ENCODE measurements around the gene IL22.

IL22 gene, protein sequence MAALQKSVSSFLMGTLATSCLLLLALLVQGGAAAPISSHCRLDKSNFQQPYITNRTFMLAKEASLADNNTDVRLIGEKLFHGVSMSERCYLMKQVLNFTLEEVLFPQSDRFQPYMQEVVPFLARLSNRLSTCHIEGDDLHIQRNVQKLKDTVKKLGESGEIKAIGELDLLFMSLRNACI

DNA sequence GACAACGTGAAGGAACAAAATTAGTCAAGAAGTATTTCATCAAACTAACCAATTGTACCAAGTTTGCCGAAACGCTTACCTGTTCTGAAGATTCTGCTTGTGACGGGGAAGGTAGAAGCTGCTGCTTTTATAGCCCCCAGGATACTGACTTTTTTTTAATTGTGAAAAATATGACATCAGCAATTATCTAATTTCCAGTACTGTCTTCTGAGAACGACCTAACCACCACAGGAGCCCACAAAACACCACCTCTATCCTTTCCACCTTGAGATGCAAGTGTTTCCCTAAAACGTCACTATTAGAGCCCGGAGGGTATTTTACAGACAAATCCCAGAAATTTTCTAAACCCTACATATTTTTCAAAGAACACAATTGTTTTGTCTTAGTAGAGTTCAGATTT, at the start of gene IL22:
Gene IL22, minus strand, starts transcription at position 101 of the 400 bp plus-strand sequence. CDS start 156 bp downstream, outside the sequence.
- DNase-seq, result no peak

DNA sequence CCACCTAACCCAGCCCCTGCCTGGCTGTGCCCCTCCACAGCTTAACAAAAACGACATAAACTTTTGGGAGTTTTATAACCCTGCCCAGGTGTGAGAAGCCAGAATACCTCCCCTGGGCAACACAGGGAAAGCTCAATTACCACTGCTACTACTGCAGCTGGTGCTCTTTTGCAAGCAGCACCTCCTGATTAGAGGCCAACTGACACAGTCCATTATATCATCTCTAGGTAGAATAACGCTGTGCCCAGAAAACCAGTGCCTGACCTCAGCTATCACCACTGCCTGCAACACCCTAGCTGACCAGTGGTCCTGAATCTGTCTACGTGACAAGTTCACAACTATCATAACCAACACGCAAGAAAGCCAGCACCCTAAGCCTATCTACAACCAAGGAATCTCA, 44.5 kb upstream of the IL22 start:
- DNase-seq, result no peak

DNA sequence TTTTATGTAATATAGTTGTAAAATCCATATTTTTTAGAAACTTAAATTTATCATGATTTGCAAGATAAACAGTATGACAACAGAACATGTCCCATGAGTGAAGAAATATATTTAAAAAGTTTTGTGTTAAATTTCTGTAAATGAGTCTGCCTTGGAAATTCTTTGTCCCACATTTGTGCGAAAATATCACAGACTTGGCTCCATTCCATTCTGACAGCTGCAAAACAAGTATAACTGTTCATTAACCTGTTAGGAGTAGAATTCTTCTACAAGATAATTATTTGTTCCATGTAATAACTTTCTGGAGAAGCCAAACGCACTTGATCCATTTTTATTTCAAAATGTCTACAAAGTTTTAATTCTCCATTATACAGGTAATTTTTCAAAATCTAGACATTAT, 40.8 kb upstream of the IL22 start:
- no peak for DNase-seq

DNA sequence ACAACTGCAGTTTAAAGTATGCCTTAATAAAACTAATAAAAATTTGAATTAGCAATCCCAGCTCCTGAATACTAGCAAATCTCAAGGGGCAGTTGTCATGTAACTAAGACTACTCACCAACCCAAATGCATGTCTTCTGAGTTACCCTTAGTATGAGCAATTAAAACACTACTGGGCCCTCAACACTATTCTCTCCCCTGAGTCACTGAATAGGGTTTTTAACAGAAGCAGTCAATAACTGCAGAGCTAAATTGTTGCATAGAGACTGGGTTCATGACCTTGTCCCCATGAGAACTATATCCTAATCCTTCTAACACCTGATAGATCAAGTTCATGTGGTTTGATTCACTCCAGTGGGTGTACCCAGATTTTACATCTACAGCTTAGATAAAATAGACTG, 39.9 kb upstream of the IL22 start:
- no peak for DNase-seq

DNA sequence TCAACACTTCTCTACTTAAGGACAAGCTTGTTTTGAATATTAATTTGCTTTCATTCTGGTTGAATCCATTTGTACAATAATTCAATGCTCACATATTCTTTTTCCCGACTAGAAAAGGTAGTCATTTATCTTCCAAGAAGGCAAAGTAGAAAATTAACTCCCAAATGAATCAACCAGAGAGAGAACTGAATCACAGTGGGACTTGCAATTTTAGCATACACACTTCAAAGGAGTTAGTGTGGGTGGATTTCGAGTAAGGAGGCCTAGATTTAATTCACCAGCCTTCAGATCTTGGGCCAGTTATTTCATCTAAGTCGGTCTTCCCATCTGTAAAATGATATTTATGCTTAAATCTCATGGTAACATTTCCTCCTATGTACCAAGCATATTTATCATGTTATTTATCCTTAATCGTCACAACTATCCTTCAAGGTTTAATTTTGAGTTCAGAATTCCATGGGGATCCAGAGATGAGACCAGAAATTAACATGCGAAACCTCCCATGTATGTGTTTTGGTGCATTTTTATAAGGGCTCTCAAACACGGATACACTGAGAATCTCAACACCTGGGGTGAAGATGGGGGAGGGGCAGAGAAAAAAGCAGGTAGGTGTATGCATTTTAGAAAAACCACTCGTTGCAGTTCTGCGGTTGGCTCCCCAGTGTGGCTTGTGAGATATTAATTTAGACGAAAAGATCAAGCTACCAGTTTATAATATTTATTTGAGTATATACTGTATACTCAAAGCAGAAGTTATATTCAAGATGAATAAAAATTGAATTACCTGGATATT, 38.9 kb upstream of the IL22 start:
- DNase-seq, result peak; percentile 26

DNA sequence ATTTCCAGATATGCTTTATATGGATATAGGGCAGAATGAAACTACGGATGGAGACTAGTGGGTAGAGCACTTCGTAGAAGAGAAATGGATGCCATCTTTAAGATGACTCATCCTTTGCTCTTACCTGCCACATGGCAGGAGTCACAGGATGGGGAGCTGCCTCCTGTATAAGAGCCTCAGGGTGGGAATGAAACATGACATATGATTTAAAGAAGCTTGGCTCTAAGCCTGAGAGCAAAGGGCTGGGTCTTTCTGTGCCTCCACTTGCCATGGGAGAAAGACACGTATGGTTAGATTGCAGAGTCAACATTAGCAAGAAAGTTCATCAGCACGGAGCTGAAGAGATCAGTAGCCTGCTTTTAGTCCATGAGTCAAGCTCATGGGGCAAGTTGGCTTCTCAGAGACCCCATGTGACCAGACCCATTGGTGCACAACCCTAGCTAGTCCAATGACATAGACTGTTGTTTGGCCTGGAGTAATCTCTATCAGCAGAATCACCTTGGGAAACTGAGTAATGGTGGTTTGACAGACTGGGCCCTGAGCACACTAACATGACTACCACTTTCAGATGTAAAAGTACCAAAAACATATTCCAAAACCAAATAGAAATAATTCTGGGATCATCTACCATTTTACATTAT, 38.1 kb upstream of the IL22 start:
- DNase-seq, result no peak

DNA sequence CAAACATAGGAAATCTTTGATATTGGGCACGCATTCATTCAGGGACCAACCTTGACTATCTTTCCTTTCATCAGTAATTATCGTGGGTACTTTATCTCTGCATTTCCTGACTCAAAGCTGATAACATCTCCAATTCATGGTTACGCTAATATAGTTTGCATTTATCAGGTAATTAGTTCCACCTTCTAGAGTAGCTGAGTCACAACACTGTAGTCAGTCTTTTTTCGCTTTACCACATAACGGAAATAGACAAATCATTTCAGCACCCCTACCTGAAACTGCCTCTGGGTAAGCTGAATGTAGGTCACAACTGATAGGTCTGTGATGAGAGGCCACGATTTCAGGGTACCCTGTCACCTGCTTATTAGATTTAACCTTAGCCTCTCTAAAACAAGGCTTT, 36.7 kb upstream of the IL22 start:
- DNase-seq, result no peak

DNA sequence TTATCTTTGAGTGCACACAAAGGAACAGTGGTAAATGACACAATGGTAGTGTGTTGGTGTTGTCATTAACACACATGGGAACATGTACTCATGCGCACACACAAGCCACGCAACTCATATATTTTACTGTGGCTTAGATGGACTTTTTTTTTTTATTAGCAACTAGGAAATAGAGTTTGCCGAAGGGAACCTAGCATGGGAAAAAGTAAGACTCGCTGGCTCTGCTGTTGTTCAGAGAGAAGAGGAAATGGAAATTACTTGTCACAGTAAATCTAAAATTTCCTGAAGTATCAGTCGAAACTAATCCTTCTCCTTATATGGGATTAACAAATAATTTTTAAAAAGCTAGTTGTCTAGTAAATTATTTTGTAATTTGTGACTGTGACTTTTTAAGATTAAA, 33.7 kb upstream of the IL22 start:
- no peak for DNase-seq

DNA sequence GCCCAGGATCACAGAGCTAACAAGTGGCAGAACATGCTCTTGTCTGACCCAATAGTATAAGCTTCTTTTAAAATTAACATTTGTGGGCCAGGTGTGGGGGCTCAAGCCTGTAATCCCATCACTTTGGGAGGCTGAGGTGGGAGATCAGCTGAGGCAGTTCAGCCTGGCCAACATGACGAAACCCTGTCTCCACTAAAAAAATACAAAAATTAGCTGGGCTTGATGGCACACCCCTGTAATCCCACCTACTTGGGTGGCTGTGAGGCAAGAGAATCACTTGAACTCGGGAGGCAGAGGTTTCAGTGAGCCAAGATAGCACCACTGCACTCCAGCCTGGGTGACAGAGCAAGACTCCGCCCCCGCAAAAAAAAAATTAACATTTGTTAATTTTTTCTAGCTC, 33.0 kb upstream of the IL22 start:
- no peak for DNase-seq

DNA sequence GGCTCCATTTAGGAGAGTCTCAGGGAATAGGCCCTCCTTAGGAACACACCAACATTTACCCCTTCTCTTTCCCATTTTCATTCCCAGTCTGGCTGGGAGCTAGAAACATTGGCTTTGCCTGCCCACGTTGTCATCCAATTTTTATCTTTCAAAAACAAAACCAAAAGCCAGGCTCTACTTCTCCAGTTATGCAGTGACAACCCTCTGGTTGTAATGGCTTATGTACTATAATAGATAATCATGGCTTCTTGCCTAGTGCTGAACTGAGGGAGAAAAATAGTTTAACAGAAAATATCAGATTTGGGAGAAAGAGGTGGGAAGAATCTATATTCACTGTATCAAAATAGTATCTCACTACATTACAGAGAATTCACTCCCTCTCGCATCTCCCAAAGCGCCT, 32.1 kb upstream of the IL22 start:
- DNase-seq, result no peak

DNA sequence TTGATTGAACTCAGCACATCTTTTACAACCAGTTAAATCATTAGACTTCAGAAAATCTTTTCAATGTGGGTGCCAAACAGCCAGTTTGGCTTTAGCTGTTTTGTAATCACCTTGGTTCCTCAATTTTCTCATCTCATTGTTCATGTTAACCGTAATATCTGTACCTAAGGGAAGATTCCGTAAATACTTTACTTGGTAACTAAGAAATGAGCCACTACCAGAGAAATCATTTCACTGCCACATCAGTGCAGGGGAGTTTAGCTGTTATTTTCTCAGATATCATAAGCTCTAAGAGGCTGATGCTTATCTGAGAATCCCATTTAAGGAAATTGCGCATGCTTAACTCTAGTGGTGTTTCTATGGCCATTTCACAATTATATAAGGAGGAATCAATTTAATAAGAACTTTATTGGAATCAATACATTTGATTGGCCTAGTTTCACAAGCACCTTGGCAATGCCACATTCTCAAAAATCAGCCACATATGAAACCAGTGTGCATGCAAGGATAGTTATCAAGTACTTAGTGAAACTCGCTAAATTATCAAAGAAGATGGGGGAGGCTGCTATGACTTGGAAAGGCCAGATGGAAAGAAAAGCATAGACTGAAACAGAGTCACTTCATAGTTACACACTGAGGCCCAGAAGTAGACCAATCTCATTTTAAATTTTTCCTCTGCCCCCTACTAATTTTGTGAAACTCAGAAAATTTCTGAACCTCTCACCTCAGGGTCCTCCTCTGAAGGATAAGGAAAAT, 28.1 kb upstream of the IL22 start:
- DNase-seq, result no peak

DNA sequence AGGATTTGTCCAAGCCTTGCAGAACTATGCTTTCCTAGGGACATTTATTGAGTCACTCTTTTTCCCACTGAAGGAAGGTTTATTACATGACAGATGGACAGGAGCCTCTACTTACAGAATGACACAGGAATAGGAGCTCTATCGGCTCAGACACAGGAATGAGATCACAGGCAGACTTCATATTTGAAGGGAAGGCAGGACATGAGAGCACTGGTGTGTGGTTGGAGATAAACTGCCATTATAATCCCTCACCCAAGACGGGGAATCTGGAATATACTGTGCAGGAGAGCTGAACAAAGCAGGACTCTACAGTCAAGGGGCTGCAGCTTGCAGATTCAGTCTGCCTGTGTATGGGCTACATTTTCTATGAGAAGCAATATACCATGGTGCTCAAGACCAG, 26.8 kb upstream of the IL22 start:
- no peak for DNase-seq

DNA sequence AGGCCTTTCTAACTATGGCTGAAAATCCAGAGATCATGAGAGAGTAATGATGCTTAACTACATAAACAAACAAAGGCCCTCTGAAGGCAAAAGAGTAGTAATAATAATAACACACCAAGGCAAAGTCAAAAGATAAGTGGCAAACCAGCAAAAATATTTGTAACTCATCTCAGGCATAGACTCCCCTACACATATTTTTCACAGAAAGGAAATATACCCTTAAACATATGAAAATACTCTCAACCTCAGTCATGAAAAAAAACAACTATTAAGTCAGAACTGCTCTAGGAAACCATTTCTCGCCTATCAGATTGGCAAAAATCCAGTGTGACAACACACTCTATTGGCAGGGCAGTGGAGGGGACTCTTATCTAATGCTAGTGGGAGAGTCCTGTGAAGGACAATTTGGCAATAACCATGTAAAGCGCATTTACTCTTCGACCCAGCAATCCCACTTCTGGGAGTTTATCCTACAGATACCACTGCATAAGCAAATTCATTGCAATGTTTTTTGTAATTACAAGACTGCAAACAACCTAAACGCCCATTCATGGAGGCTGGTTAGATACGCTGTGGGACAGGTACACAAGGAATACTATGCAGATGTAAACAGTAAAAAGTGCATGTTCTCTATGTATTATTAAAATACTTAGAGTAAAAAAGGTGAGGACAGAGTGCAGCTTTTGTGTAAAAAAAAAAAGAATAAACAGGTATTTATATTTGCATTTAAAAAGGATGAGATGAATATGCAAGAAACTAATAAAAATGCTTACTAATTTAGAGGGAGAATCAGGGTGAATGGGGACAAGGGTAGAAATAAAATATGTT, 26.0 kb upstream of the IL22 start:
- peak; percentile 40 for DNase-seq

DNA sequence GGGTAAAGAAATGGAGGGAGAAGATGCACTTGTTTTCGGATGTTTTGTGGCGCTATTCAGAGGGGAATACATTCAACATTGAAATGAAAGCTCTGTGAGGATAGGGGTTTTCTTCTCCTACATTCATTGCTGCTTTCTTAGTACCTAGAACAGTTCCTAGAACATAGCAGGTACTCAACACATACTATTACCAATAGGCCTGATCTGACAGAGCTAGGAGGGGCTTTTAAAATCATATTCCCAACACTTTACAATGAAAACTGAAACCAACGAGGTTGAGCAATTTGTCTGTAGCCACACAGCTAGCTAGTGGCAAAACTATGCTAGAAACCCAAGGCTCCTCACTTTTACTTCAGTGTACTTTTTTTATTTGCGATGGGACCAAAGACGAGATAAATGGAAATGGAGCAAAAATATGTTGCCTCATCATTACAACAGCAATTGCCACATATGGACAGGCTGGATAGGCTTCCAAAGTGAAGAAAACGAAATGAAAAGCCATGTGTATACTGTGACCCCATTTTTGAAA, 23.1 kb upstream of the IL22 start:
- DNase-seq, result no peak

DNA sequence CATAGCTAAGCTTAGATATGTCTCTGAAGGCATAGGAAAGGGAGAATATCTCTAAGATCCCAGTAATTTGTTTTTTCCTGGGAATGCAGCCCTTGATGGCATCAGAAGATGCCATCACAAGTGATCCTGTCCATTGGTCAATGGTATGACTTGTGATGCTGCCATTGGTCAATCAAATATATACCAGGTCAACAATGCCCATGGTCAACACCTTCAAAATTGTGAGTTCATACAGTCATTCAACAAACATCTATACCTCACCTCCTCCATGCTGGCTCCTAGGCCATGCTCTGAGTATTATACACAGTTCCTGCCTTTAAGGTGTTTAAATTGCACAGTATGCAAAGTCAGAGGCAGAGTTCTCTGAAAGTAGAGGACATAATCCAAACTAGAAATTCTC, 19.3 kb upstream of the IL22 start:
- no peak for DNase-seq

DNA sequence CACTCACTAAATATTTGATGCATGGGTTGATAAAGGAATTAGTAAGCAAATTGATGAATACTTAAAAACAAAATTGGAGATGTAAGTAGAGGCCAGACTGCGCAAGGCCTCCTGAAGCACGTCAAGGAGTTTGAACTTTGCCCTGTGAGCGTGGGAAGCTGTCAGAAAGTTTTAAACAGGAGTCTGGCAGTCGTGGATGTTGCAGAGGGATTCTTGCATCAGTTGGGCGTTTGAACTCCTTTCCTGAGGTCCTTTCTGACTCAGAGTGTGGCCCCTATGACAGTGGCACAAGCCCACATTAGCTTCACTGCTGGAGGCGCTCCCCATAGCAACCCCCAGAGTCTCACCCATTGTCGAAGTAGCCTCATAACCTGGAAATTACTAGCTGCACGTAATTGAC, 17.9 kb upstream of the IL22 start:
- DNase-seq, result no peak

DNA sequence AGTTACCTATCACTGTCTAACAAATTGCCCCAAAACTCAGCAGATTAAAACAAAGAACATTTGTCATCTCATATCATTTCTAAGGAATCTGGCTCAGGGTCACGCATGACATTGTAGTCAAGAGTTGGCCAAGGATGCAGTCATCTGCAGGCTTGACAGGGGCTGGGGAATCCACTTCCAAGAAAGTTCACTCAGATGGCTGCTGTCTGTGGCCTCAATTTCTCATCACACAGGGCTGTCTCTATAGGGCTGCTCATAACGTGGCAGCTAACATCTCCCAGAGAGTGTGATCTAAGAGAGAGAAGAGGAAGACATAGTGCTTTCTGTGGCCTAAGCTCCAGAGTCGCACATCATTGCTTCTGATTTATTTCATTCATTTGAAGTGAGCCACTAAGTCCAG, 17.0 kb upstream of the IL22 start:
- peak; percentile 65 for DNase-seq

DNA sequence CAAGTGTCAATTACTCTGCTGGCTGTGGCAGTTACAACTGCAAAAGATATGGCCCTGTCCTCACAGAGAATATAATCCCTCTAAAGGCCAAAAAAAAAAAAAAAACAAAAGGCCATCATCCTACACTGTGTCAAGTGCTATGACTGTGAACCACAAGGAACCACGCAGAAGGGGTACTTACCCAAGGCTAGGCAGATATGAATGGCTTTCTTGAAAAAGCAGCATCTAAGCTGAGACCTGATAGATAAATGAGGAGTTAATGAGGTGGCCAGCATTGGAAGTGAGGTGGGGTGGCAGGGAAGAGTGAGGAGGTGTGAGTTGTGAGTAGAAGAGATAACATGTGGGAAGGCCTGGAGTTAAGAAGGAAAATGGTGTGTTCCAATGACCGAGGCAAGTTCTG, 16.4 kb upstream of the IL22 start:
- no peak for DNase-seq

DNA sequence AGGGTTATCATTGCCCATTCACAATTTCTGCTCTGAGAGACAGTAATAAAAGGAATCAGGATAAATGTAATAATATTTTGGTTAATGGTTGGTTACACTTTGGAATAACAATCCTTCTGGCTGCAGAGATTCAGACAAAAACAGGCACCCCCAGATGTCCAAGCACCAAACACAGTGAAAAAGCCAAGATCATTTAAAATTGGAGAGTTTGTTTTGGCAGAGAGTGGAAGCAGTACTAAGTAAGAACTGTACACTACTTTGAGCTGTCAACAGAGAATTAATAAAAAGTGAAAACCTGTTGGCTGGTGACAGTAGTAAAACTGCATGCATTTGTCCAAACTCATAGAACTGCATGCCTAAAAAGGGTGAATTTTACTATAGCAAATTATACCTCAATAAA, 15.6 kb upstream of the IL22 start:
- no peak for DNase-seq

DNA sequence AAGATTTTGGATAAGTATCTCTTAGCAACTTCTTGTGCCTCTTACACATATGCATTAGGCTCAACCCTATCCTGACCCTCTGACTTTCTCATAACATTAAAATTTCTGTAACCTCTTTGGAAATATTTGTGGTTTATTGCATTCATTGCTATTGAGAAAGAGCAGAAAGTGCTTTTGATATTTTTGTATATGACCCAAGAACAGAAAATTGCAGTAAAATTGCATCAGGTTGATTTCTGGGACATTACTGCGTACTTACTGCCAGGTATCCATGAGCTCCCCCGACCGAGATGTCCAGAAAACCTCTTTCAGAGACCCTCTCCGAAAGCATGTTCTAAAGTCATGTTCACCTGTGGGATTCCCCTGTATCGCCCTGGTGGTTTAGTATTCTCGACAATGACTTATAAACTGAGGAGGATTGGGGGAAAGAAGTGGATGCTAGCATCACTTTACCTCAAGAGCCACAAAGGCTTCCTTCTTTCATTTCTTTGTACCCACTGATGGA, 14.5 kb upstream of the IL22 start:
- DNase-seq, result no peak

DNA sequence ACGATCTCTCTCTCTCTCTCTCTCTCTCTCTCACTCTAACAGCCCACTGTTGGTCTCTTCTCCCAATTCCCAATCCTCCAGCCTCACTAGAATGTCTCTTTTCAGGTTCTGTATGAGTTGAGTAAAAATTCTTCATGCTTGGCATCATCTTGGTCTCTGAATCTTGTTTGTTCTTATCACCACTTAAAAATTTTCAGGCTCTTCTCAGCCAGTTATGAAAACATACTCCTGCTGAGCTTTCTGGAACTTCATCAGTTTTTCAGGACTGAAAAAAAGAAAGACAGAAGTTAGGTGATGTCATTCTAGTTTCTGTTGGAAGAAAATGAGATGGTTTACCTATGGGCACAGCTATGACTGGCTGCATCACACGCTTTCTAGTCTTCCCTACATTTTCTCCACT, 11.5 kb upstream of the IL22 start:
- DNase-seq, result peak; percentile 90

DNA sequence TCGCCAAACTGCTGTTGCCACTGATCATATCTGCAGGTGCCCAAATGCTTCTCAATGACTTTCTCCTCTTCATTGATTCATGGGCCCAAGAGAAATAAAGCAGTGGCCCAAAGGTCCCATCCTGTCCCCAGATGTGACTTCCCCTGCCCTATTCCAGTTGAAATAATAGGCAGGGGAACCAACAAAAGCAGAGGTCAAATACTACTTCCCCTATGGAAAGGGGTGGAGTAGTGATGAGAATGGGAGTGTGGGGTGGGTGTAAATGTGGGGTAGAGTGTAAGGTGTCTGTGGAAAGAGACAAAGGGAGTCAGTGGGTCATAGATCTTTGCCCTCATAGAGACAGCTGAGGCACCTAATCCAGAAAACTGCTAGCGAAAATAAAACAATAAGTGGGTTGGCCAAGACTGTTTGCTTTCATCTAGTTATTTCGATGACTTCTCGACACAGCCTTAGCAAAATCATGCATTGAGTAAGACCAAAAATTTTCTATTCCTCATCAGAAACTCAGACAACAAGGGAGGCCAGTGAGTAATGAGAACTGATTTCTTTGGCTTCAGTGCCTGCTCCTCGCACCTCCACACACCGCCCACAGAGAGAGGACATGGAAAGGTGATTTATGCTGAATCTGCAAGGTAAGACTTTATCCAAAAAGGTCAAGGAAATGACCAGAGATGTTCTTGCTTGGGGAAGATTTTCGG, 10.9 kb upstream of the IL22 start:
- peak; percentile 90 for DNase-seq

Data from kidney glomerular epithelial cell (primary cell).